ENCODE results near the gene SND1.
"Not testable (repeated sequence)": the region's sequence is repeated elsewhere in the genome, so short reads cannot be mapped to it uniquely, and the experiment has no call there.

The SND1 gene

GRCh38 chr7:127895814-127896280, 243.9 kb downstream of the SND1 start:
- no peak for DNase-seq

GRCh38 chr7:127896659-127897058, 244.7 kb downstream of the SND1 start:
- DNase-seq: no peak

- DNase-seq: no peak
Measured at GRCh38 chr7:127897704-127898454, 245.9 kb downstream of the SND1 start.

- DNase-seq: no peak
Measured at GRCh38 chr7:127899411-127899810, 247.4 kb downstream of the SND1 start.

- DNase-seq: no peak
Measured at GRCh38 chr7:127900141-127900540, 248.1 kb downstream of the SND1 start.

- DNase-seq: no peak
Measured at GRCh38 chr7:127900732-127901685, 249.0 kb downstream of the SND1 start.

- DNase-seq: no peak
Measured at GRCh38 chr7:127901895-127902703, 250.1 kb downstream of the SND1 start.

- DNase-seq: not testable (repeated sequence)
Measured at GRCh38 chr7:127902753-127903152, 250.8 kb downstream of the SND1 start.

- no peak for DNase-seq
Measured at GRCh38 chr7:127903892-127904669, 252.1 kb downstream of the SND1 start.

GRCh38 chr7:127904670-127904985, 252.6 kb downstream of the SND1 start:
- no peak for DNase-seq

- no peak for DNase-seq
Measured at GRCh38 chr7:127905021-127905420, 253.0 kb downstream of the SND1 start.

GRCh38 chr7:127905491-127906330, 253.7 kb downstream of the SND1 start:
- DNase-seq: peak; percentile 7

- DNase-seq: no peak
Measured at GRCh38 chr7:127907110-127908040, 255.4 kb downstream of the SND1 start.

- no peak for DNase-seq
Measured at GRCh38 chr7:127908430-127909258, 256.6 kb downstream of the SND1 start.

GRCh38 chr7:127909424-127910152, 257.6 kb downstream of the SND1 start:
- DNase-seq: no peak

GRCh38 chr7:127910670-127911069, 258.7 kb downstream of the SND1 start:
- no peak for DNase-seq

GRCh38 chr7:127911968-127912511, 260.0 kb downstream of the SND1 start:
- no peak for DNase-seq

GRCh38 chr7:127912901-127913300, 260.9 kb downstream of the SND1 start:
- DNase-seq: no peak

Data from CD4-positive, alpha-beta T cell treated with Interleukin-17A for 4 hours (primary cell).